DND-41 (cell line): Measurements from ENCODE around the gene DNASE1L2.

ENCODE experiments used
- ATAC-seq: fragments of 200-7000 bp; cut with Tn5 transposase; 3 replicates; pipeline ENCODE4 v1.9.1; 2021; ENCODE audit warnings: low read depth; ENCODE audit not compliant: insufficient read depth
- DNase-seq: peaks from one replicate; pipeline ENCODE4 v3.0.0-alpha.2; 2020
- H2AFZ ChIP-seq: 2 replicates; pipeline ENCODE4 v1.6.0; 2012; ENCODE audit warnings: low read depth, low read length
- H3K27ac ChIP-seq: 2 replicates; pipeline ENCODE4 v1.5.1; 2012; ENCODE audit warnings: low read length, inconsistent platforms
- H3K27me3 ChIP-seq: fragments of 200-600 bp; sonication (generic); 2 replicates; pipeline ENCODE4 v1.6.0; 2012; ENCODE audit warnings: low read length, mild to moderate bottlenecking, inconsistent platforms; ENCODE audit not compliant: insufficient read depth, poor library complexity
- H3K36me3 ChIP-seq: 2 replicates; pipeline ENCODE4 v1.5.1; 2012; ENCODE audit warnings: low read length, inconsistent platforms; ENCODE audit not compliant: insufficient read depth
- H3K4me1 ChIP-seq: 2 replicates; pipeline ENCODE4 v1.5.1; 2012; ENCODE audit warnings: mild to moderate bottlenecking, low read length; ENCODE audit not compliant: insufficient read depth
- H3K4me2 ChIP-seq: 2 replicates; pipeline ENCODE4 v1.6.0; 2012; ENCODE audit warnings: mild to moderate bottlenecking, moderate library complexity, low read length, inconsistent platforms; ENCODE audit not compliant: insufficient read depth
- H3K4me3 ChIP-seq, 2 experiments: fragments of 200-600 bp in 1 of 2; shearing (Covaris generic) in 1 of 2; 2 replicates each; pipeline ENCODE4 v1.5.1; 2012 to 2016; ENCODE audit warnings: inconsistent platforms in 2 of 2, low read length in 2 of 2, mild to moderate bottlenecking in 2 of 2, low read depth in 1 of 2, moderate library complexity in 1 of 2
- H3K79me2 ChIP-seq: 2 replicates; pipeline ENCODE4 v1.6.0; 2012; ENCODE audit warnings: low read length, inconsistent platforms; ENCODE audit not compliant: insufficient read depth
- H3K9ac ChIP-seq: 2 replicates; pipeline ENCODE4 v1.6.0; 2012; ENCODE audit warnings: low read depth, mild to moderate bottlenecking, inconsistent platforms, low read length, moderate library complexity
- H3K9me3 ChIP-seq: 2 replicates; pipeline ENCODE4 v1.5.1; 2012; ENCODE audit warnings: low read length, moderate library complexity, mild to moderate bottlenecking, inconsistent platforms; ENCODE audit not compliant: insufficient read depth, severe bottlenecking
- H4K20me1 ChIP-seq: 2 replicates; pipeline ENCODE4 v1.6.0; 2012; ENCODE audit warnings: low read length; ENCODE audit not compliant: insufficient read depth
- EZH2 ChIP-seq: IDR thresholded peaks from 3 replicates; pipeline ENCODE4 v1.6.1; 2012; ENCODE audit warnings: borderline replicate concordance, low read depth, mild to moderate bottlenecking, moderate library complexity, low read length, inconsistent platforms; ENCODE audit not compliant: severe bottlenecking
- TF ChIP-seq, protein P1 (sequence below): IDR thresholded peaks from 2 replicates; pipeline ENCODE4 v1.5.1; 2012; ENCODE audit warnings: borderline replicate concordance, low read length, moderate library complexity, mild to moderate bottlenecking; ENCODE audit not compliant: poor library complexity, severe bottlenecking; ENCODE audit errors: extremely low read depth

Gene DNASE1L2

DNA sequence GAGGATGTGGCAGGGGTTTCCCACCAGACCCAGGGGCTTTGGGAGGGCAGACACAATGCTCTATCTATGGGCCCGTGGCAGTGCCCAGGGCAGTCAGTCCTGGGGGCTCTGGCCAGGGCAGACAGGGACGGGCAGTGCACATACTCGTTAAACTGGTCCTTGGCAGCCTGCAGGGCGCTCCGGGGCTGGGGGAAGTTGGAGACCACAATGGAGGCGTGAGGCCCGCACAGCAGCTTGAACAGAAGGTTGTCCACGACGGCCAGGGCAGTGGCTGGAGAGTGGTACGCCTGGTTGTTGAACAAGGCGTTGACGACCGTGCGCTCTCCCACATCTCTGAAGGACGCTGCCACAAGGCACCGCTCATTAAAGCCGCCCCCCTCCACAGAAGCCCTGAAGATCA, 50.3 kb downstream of the DNASE1L2 start:
- Histone ChIP-seq H3K9ac (no peak overlapping the region), H3K27me3 (no peaks in the 10 kb centered on the region), H4K20me1 (no peaks in the 10 kb centered on the region; the same call in 1 of the 2 replicates), H3K9me3 (no peaks in the 10 kb centered on the region), H3K4me2 (no peak overlapping the region), H3K79me2 (no peaks in the 10 kb centered on the region), H3K4me3 (no peak overlapping the region), H3K36me3 (no peaks in the 10 kb centered on the region), H3K4me1 (no peaks in the 10 kb centered on the region), H3K27ac (no peak overlapping the region), H2AFZ (no peak overlapping the region)
- no peak for DNase-seq
- no peak for TF ChIP-seq EZH2
- TF ChIP-seq, protein P1, sequence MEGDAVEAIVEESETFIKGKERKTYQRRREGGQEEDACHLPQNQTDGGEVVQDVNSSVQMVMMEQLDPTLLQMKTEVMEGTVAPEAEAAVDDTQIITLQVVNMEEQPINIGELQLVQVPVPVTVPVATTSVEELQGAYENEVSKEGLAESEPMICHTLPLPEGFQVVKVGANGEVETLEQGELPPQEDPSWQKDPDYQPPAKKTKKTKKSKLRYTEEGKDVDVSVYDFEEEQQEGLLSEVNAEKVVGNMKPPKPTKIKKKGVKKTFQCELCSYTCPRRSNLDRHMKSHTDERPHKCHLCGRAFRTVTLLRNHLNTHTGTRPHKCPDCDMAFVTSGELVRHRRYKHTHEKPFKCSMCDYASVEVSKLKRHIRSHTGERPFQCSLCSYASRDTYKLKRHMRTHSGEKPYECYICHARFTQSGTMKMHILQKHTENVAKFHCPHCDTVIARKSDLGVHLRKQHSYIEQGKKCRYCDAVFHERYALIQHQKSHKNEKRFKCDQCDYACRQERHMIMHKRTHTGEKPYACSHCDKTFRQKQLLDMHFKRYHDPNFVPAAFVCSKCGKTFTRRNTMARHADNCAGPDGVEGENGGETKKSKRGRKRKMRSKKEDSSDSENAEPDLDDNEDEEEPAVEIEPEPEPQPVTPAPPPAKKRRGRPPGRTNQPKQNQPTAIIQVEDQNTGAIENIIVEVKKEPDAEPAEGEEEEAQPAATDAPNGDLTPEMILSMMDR = no peak
- no peak for ATAC-seq

DNA sequence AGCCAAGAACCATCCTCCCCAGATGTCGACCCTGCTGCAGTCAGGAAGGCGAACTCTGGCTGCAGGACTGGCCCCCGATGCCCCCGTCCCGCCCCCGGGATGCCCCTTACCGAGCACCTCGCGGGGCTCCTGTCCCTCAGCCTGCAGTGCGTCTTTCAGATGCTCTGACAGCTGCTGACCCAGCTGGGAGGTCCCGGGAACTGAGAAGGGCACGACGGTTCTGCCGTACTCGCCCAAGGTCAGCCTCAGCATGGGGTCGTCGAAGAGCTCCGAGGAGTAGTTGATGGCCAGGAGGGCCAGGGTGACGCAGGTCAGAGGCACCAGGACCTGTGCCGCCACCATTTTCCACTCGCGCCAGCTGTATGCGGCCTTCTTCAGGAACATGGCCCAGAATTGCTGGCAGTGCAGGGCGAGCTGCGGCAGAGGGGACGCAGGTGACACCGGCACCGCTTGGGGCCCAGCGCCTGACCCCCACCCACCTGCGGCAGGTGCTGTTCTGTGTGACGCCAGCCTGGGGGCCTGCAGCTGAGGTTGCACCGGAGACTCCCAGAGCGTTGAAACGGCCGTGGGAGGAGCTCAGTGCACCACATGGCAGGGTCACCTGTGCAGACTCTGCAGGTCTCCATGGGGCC, 51.8 kb downstream of the DNASE1L2 start:
- Histone ChIP-seq H3K79me2 (no peaks in the 10 kb centered on the region), H3K4me3 (no peak overlapping the region), H3K9me3 (no peaks in the 10 kb centered on the region), H3K4me1 (no peaks in the 10 kb centered on the region), H3K27ac (no peak overlapping the region), H2AFZ (no peak overlapping the region), H3K9ac (no peak overlapping the region), H3K4me2 (no peak overlapping the region), H3K36me3 (no peaks in the 10 kb centered on the region), H3K27me3 (no peaks in the 10 kb centered on the region), H4K20me1 (no peaks in the 10 kb centered on the region; the same call in 1 of the 2 replicates)
- TF ChIP-seq, protein P1 = no peak
- no peak for TF ChIP-seq EZH2
- ATAC-seq = no peak
- DNase-seq = no peak
